ENCODE results near the gene TAAR5.
"Not testable (repeated sequence)": the region's sequence is repeated elsewhere in the genome, so short reads cannot be mapped to it uniquely, and the experiment has no call there.

The TAAR5 gene

GRCh38 chr6:132589454-132589853, at the start of gene TAAR5:
TAAR5 (minus strand) TSS chr6:132589741; CDS start chr6:132589686, 55 bp downstream.
- H3K9ac ChIP-seq (ENCODE audit: low read depth, low read length), result no peak within 1 kb of the TSS
- no peaks in the 10 kb centered on the region for H3K9me3 ChIP-seq (ENCODE audit: control insufficient read depth, insufficient read depth, low read length)
- no peaks in the 10 kb centered on the region for H3K36me3 ChIP-seq (ENCODE audit: insufficient read depth, low read length)
- H3K4me1 ChIP-seq (ENCODE audit: insufficient read depth, low read length), result no peaks in the 10 kb centered on the region

- not testable (repeated sequence) for H3K36me3 ChIP-seq (ENCODE audit: insufficient read depth, low read length); H3K9ac ChIP-seq (ENCODE audit: low read depth, low read length); H3K4me1 ChIP-seq (ENCODE audit: insufficient read depth, low read length); H3K9me3 ChIP-seq (ENCODE audit: control insufficient read depth, insufficient read depth, low read length)
These were observed 47.6 kb upstream of the TAAR5 start for GRCh38 chr6:132637135-132637534.

GRCh38 chr6:132635906-132636305, 46.4 kb upstream of the TAAR5 start:
- H3K4me1 ChIP-seq (ENCODE audit: insufficient read depth, low read length); H3K9ac ChIP-seq (ENCODE audit: low read depth, low read length); H3K9me3 ChIP-seq (ENCODE audit: control insufficient read depth, insufficient read depth, low read length); H3K36me3 ChIP-seq (ENCODE audit: insufficient read depth, low read length): not testable (repeated sequence)

GRCh38 chr6:132635288-132635687, 45.7 kb upstream of the TAAR5 start:
- H3K9me3 ChIP-seq (ENCODE audit: control insufficient read depth, insufficient read depth, low read length); H3K36me3 ChIP-seq (ENCODE audit: insufficient read depth, low read length); H3K9ac ChIP-seq (ENCODE audit: low read depth, low read length); H3K4me1 ChIP-seq (ENCODE audit: insufficient read depth, low read length): not testable (repeated sequence)

- no peaks in the 10 kb centered on the region for H3K9me3 ChIP-seq (ENCODE audit: control insufficient read depth, insufficient read depth, low read length)
- no peaks in the 10 kb centered on the region for H3K4me1 ChIP-seq (ENCODE audit: insufficient read depth, low read length)
- no peaks in the 10 kb centered on the region for H3K36me3 ChIP-seq (ENCODE audit: insufficient read depth, low read length)
- no peak overlapping the region for H3K9ac ChIP-seq (ENCODE audit: low read depth, low read length)
These were observed 45.3 kb upstream of the TAAR5 start for GRCh38 chr6:132634796-132635195.

- H3K36me3 ChIP-seq (ENCODE audit: insufficient read depth, low read length), result no peaks in the 10 kb centered on the region
- no peak overlapping the region for H3K9ac ChIP-seq (ENCODE audit: low read depth, low read length)
- no peaks in the 10 kb centered on the region for H3K4me1 ChIP-seq (ENCODE audit: insufficient read depth, low read length)
- H3K9me3 ChIP-seq (ENCODE audit: control insufficient read depth, insufficient read depth, low read length), result no peaks in the 10 kb centered on the region
These were observed 43.8 kb upstream of the TAAR5 start for GRCh38 chr6:132633362-132633761.

- Histone ChIP-seq H3K9me3 (ENCODE audit: control insufficient read depth, insufficient read depth, low read length) (no peaks in the 10 kb centered on the region), H3K9ac (ENCODE audit: low read depth, low read length) (no peak within 1 kb of the TSS), H3K36me3 (ENCODE audit: insufficient read depth, low read length) (no peaks in the 10 kb centered on the region), H3K4me1 (ENCODE audit: insufficient read depth, low read length) (no peaks in the 10 kb centered on the region; the same call in 1 of the 2 replicates)
These were observed 34.6 kb upstream of the TAAR5 start, which contains the start of gene TAAR2 for GRCh38 chr6:132624175-132624574. TAAR2 (minus strand) TSS chr6:132624275; CDS start chr6:132624275, 0 bp downstream.

GRCh38 chr6:132623106-132623845, 33.7 kb upstream of the TAAR5 start:
- H3K9me3 ChIP-seq (ENCODE audit: control insufficient read depth, insufficient read depth, low read length), result no peaks in the 10 kb centered on the region
- no peaks in the 10 kb centered on the region; the same call in 1 of the 2 replicates for H3K4me1 ChIP-seq (ENCODE audit: insufficient read depth, low read length)
- no peak overlapping the region for H3K9ac ChIP-seq (ENCODE audit: low read depth, low read length)

GRCh38 chr6:132616677-132617076, 27.1 kb upstream of the TAAR5 start:
- no peaks in the 10 kb centered on the region for H3K36me3 ChIP-seq (ENCODE audit: insufficient read depth, low read length)
- no peaks in the 10 kb centered on the region for H3K4me1 ChIP-seq (ENCODE audit: insufficient read depth, low read length)
- H3K9ac ChIP-seq (ENCODE audit: low read depth, low read length), result no peak overlapping the region
- no peaks in the 10 kb centered on the region for H3K9me3 ChIP-seq (ENCODE audit: control insufficient read depth, insufficient read depth, low read length)

More at GRCh38 chr6:132623106-132623845, 33.7 kb upstream of the TAAR5 start:
- no peaks in the 10 kb centered on the region for H3K36me3 ChIP-seq (ENCODE audit: insufficient read depth, low read length)

- Histone ChIP-seq H3K9ac (ENCODE audit: low read depth, low read length) (no peak overlapping the region), H3K4me1 (ENCODE audit: insufficient read depth, low read length) (no peaks in the 10 kb centered on the region)
These were observed 25.0 kb upstream of the TAAR5 start for GRCh38 chr6:132614554-132614953.

GRCh38 chr6:132612449-132613108, 23.0 kb upstream of the TAAR5 start:
- Histone ChIP-seq H3K9me3 (ENCODE audit: control insufficient read depth, insufficient read depth, low read length) (no peaks in the 10 kb centered on the region; the same call in 1 of the 2 replicates), H3K9ac (ENCODE audit: low read depth, low read length) (no peak overlapping the region), H3K36me3 (ENCODE audit: insufficient read depth, low read length) (no peaks in the 10 kb centered on the region), H3K4me1 (ENCODE audit: insufficient read depth, low read length) (no peaks in the 10 kb centered on the region)

More at GRCh38 chr6:132614554-132614953, 25.0 kb upstream of the TAAR5 start:
- Histone ChIP-seq H3K36me3 (ENCODE audit: insufficient read depth, low read length) (no peaks in the 10 kb centered on the region), H3K9me3 (ENCODE audit: control insufficient read depth, insufficient read depth, low read length) (no peaks in the 10 kb centered on the region)

GRCh38 chr6:132611616-132612015, 22.1 kb upstream of the TAAR5 start:
- no peaks in the 10 kb centered on the region for H3K36me3 ChIP-seq (ENCODE audit: insufficient read depth, low read length)
- H3K4me1 ChIP-seq (ENCODE audit: insufficient read depth, low read length), result no peaks in the 10 kb centered on the region
- H3K9ac ChIP-seq (ENCODE audit: low read depth, low read length), result no peak overlapping the region

GRCh38 chr6:132607544-132608233, 18.1 kb upstream of the TAAR5 start:
- no peaks in the 10 kb centered on the region for H3K36me3 ChIP-seq (ENCODE audit: insufficient read depth, low read length)
- H3K4me1 ChIP-seq (ENCODE audit: insufficient read depth, low read length), result no peaks in the 10 kb centered on the region
- H3K9ac ChIP-seq (ENCODE audit: low read depth, low read length), result no peak overlapping the region
- no peaks in the 10 kb centered on the region; the same call in 1 of the 2 replicates for H3K9me3 ChIP-seq (ENCODE audit: control insufficient read depth, insufficient read depth, low read length)

More at GRCh38 chr6:132611616-132612015, 22.1 kb upstream of the TAAR5 start:
- no peaks in the 10 kb centered on the region; the same call in 1 of the 2 replicates for H3K9me3 ChIP-seq (ENCODE audit: control insufficient read depth, insufficient read depth, low read length)

- Histone ChIP-seq H3K9ac (ENCODE audit: low read depth, low read length) (no peak overlapping the region), H3K9me3 (ENCODE audit: control insufficient read depth, insufficient read depth, low read length) (no peaks in the 10 kb centered on the region; the same call in 1 of the 2 replicates), H3K4me1 (ENCODE audit: insufficient read depth, low read length) (no peaks in the 10 kb centered on the region), H3K36me3 (ENCODE audit: insufficient read depth, low read length) (no peaks in the 10 kb centered on the region)
These were observed 15.2 kb upstream of the TAAR5 start for GRCh38 chr6:132604635-132605152.
